Measurements from ENCODE around the gene PHF1.

GRCh38 chr6:33404884-33405283 is 5.9 kb upstream of the PHF1 start:
- TF ChIP-seq CTCF (IDR thresholded peaks at IDR 0.05; ENCODE audit: low read depth, low read length), result no peak
- no peak for TF ChIP-seq EZH2phosphoT487 (IDR thresholded peaks at IDR 0.05; ENCODE audit: low read depth)

All from OCI-LY3 (cell line).